GM21737 (cell line): ENCODE measurements around the gene CEPT1.
"Not testable (repeated sequence)": the region's sequence is repeated elsewhere in the genome, so short reads cannot be mapped to it uniquely, and the experiment has no call there.

Experiments
- ATAC-seq: cut with Tn5 transposase; IDR thresholded peaks from one replicate; pipeline ENCODE4 v1.9.1; 2021; ENCODE audit warnings: mild to moderate bottlenecking, moderate library complexity; ENCODE audit not compliant: unreplicated experiment

The CEPT1 gene

DNA sequence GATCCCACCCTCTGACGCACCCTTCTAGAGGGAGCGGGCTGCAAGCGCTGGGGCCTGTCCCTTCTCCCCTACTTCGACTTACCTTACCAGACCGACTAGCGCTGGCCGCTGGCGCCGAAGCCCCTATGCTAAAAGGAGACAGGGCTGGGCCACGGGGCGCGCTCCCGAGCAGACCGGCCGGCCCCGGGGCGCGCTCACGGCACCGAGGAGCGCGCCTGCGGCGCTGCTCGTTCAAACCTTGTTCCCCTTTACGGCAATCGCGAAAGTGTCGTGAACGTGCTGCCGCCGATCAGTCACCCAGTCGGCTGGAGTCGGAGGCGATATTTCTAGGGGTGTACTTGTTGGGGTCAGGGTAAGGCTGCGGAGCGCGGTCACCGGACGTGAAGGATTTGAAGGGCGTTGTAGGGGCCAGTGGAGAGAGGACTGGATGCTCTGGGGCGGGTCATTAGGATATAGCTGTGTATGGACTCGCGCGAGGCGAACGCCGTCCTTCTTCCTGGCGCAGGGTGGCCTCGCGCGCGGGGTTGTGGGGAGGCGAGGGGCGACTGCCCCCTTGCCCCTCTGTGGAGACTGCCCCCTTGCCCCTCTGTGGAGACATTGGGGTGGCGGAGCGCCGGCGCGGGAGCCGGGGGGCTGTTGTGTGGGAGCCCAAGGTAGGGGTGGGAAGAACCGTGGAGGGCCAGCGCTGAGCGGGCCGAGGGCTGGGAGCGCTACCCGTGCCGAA is at the start of gene CEPT1, which contains the start of gene DRAM2:
CEPT1 (plus strand) TSS at position 268 of the 724 bp plus-strand sequence. CDS start 7,492 bp downstream, outside the sequence.
DRAM2 (minus strand) TSS at position 138 of the 724 bp plus-strand sequence. CDS start 8,539 bp downstream, outside the sequence.
- peak; percentile 63 for ATAC-seq

GRCh38 chr1:111095421-111095820 is 44.6 kb upstream of the CEPT1 start:
- ATAC-seq: not testable (repeated sequence)

GRCh38 chr1:111097356-111098099 is 42.5 kb upstream of the CEPT1 start:
- ATAC-seq: no peak

- no peak for ATAC-seq
Measured at GRCh38 chr1:111099289-111099688, 40.7 kb upstream of the CEPT1 start.

- ATAC-seq: no peak
Measured at GRCh38 chr1:111101854-111102642, 38.0 kb upstream of the CEPT1 start.

- ATAC-seq: no peak
Measured at GRCh38 chr1:111104981-111105380, 35.0 kb upstream of the CEPT1 start.

DNA sequence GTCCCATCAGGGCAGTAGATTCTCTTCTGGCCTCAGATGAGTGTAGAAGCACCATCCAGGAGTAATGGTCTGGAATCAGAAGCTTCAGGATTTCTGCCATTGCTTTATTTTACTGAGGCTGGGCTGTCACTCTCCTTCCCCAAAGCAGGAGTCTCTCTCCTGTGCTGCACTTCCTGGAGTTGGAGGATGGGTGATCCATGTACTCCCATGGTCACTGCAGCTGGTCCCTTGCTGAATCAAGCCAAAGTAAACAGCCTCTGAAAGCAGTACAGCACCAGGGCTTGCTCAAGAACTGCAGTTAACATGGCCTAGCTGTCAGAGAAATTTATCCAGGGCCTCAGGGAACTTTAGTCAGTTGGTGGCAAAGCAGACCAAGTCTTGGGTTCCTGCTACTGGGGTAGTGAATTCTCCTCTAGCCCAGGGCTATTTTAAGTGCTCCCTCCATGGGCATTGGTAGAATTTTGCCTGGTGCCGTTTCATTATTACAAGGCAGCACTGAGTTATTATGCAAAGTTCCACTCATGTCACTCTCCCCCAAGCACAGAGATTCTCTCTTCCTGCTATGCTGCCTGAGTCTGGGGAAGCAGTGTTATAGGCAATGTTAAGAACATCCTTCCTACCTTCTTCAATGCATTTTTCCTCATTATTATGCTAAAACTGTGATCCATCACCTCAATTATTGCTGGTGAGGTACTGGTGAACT is 29.7 kb upstream of the CEPT1 start:
- ATAC-seq: no peak

DNA sequence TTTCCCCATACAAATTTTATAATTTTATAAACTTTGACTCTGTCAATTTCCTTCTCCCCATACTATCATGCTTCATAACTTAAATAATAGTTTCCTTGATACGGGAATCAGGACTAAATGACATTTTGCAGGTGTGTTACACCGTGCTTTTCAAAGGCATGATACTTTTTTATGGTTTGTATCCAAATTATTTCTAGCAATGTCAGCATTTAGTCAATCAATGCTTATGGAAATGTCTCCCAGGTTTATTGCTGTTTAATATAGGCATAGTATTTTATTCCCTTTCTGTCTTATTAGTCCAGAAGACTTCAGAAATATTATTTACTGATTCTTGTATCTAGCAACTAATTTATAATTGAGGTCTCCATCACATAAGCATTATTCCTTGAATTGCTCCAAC is 23.5 kb upstream of the CEPT1 start:
- no peak for ATAC-seq

DNA sequence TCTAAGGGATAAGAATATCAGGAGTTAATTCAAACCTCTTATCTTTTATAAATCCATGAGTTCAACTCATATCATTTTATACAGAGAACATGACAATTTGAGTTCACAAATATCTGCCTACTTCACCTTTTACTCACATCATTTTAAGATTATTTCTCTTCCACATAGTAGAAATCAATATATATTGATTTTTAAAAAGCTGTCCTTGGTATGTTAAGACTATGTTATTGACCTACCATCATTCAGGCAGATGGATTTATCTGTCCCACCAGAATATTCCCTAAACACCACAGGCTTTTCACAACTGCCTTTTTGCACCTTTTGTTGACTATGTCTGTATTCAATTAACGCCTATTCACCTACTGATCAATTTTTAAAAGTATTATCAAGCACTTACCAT is 13.7 kb upstream of the CEPT1 start:
- no peak for ATAC-seq

DNA sequence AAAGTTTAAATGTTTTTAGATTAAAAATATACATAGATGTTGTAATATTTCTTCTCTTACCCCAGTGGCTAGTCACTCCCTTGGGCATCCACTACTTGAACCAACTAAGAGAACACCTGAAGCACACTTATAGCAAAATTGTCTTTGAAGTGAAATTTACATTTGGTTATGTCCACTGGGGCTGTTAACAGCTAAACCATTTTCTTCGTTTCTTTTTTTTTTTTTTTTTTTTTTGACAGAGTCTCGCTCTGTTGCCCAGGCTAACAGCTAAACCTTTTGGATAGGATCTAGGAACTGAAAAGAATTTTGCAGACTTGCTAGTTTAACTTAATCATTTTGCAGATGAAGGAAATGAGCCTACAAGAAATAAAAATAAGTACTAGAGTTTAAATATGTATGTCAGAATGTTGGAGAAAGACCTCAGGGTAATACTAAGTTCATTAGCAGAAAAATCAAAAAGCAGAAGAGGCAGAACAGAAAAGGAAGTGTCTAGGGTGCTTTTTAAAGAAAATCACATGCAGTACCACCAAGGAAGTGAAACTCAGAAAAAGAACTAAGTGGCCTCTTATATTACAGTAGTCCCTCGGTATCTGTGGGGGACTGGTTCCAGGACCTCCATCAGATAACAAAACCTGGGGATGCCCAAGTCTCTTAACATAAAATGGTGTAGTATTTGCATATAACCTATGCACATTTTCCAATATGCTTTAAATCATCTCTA is 11.9 kb upstream of the CEPT1 start:
- peak; percentile 75 for ATAC-seq

DNA sequence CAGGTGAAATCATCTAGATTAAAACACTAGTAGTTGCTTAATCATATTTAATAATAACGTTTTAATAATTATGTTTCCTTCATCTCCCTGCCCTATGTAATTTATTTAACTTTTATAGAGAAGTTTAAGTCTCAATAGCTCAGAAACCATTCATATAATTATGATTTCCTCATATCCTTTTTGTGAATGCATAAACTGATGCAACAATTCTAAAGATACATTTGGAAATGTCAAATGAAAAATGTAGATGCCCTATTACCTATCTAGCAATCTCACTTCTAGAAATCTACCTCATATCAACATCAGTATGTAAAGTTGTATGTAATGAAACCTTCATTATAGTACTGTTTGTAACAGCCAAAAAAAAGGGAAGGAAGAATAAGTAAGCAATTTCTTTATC is 10.6 kb upstream of the CEPT1 start:
- ATAC-seq: no peak

GRCh38 chr1:111131693-111132092 is 8.3 kb upstream of the CEPT1 start:
- no peak for ATAC-seq

GRCh38 chr1:111133866-111134265 is 6.2 kb upstream of the CEPT1 start:
- ATAC-seq: no peak

DNA sequence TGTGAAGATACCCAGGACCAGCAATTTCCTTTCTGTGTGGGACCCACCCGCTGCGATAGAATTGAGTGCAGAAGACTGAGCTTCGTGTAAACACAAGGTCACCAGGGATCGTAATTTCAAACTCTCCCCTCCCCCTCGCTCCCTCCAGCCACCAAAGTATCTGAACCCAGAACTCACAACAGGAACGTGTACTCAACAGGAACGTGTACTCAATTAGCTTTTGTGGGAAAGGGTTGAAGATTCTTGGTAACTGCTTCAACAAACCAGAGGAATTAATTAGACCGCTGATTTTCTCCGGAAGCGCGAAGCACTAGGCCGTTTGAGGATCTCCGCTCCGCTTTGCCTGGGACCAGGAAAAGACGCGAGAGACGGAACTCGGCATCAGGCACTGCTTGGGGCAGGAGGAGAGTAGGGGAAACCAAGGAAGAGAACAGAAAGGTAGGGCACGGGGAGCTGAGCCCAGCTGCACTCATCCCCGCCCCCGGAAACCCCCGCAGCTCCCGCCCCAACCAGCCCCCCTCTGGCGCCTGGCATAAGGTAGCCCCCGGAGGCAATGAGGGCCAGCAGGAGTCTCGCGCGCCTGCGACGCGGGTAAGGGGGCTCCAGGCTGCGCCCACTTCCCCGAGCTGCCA is 583 bp upstream of the CEPT1 start:
- ATAC-seq: peak; percentile 43

- no peak for ATAC-seq
Measured at GRCh38 chr1:111140680-111140967, 601 bp downstream of the CEPT1 start.

DNA sequence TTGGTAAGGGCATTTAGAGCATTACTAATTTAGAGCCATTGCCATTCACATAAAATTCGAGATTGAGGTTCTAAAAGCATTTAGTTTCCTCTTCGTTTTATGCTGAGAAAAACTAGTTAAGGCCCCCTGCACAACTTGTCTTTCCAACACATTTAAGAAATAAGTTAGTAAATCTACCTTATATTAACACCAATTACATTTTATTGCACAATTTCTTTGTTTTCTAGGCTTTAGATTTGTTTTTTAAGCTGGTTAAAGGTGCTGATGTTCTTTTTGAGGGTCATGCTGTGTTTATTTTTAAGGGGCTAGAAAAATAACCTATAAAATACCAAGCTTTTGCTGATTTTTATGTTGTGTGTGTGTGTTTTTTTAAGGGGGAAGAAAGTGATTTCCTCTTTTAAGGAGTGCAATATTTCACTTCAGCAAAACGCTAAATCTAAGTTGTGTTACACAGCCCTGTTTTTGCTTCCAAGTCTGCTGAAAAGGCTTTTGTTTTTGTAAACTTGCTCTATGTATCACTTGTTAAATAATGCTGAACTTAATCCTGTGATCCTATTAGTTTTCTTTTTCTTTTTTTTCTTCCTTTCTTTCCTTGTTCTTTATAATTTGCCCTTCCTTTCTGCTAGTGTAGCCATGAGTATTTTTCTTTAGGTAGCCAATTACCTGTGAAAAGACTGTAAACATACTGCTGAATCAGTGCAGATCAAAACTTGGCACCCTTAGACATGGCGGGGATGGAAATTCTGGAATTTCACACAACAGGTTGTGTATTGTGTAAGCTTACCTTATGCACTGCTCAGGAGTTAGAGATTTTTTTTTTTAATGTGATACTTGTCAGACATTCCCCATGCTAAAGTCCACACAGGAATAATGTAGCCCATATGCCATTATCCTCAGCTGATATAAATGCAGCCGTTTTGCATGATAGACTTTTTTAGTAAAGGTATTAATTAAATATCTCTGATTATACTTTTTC is 1.5 kb downstream of the CEPT1 start:
- no peak for ATAC-seq

DNA sequence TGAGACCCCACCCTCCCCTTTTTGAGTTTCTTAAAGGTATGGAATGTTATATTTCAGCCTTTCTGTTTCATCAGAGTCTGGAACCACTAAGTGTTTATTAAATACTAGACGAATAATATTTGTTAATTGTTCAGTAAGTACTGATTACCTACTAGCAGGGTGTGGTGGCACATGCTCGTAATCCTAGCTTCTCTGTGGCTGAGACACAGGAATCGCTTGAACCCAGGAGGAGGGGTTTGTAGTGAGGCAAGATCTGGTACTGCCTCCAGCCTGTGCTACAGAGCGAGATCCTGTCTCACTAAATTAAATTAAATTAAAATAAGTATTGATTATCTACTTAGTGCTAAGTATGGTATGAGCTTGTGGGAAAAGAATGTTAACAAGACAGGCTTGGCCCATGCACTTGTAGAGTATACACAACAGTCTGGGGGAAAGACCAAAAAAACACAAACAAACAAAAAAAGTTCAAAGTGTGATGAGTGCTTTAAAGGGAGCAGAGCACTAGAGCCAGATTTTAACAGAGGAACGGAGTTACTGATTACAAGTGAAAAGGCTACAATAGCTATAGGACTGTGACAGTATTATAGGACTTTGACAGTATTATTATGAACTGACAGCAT is 2.4 kb downstream of the CEPT1 start:
- no peak for ATAC-seq

GRCh38 chr1:111145542-111145941 is 5.5 kb downstream of the CEPT1 start:
- no peak for ATAC-seq
